IMR-90 (cell line): Measurements from ENCODE around the gene AMPD2.

Experiments
- BHLHE40 ChIP-seq: fragments of 150-350 bp; IDR thresholded peaks from 2 replicates; pipeline ENCODE4 v1.6.1; 2016; ENCODE audit warnings: mild to moderate bottlenecking, low read depth, low read length
- MAFK ChIP-seq: IDR thresholded peaks from 2 replicates; pipeline ENCODE4 v1.6.1; 2012; ENCODE audit warnings: low read depth, low read length, improper control_type of control experiment
- POLR2A ChIP-seq: IDR thresholded peaks from 2 replicates; pipeline ENCODE4 v1.6.1; 2012; ENCODE audit warnings: mild to moderate bottlenecking, low read depth, low read length
- RAD21 ChIP-seq: IDR thresholded peaks from 2 replicates; pipeline ENCODE4 v1.6.1; 2012; ENCODE audit warnings: low read length, improper control_type of control experiment
- RFX5 ChIP-seq: IDR thresholded peaks from 2 replicates; pipeline ENCODE4 v1.8.0; 2012; ENCODE audit warnings: low read depth, mild to moderate bottlenecking, low read length, moderate library complexity
- SMC3 ChIP-seq: fragments of 150-350 bp; IDR thresholded peaks from 2 replicates; pipeline ENCODE4 v1.6.1; 2016; ENCODE audit warnings: low read depth, mild to moderate bottlenecking, antibody characterized with exemption, low read length, moderate library complexity
- TF ChIP-seq, protein P1 (sequence below): conservative IDR thresholded peaks from 2 replicates; pipeline ENCODE4 v1.5.1; 2012; ENCODE audit warnings: mild to moderate bottlenecking, low read depth, low read length, improper control_type of control experiment
- TF ChIP-seq, protein P2 (sequence below): fragments of 150-350 bp; IDR thresholded peaks from 2 replicates; pipeline ENCODE4 v1.6.1; 2017; ENCODE audit warnings: mild to moderate bottlenecking, antibody characterized with exemption, low read length, low read depth
- TF ChIP-seq, protein P3 (sequence below): fragments of 150-350 bp; IDR thresholded peaks from 2 replicates; pipeline ENCODE4 v1.6.1; 2016; ENCODE audit warnings: low read depth, mild to moderate bottlenecking, low read length, moderate library complexity, borderline replicate concordance

DNA sequence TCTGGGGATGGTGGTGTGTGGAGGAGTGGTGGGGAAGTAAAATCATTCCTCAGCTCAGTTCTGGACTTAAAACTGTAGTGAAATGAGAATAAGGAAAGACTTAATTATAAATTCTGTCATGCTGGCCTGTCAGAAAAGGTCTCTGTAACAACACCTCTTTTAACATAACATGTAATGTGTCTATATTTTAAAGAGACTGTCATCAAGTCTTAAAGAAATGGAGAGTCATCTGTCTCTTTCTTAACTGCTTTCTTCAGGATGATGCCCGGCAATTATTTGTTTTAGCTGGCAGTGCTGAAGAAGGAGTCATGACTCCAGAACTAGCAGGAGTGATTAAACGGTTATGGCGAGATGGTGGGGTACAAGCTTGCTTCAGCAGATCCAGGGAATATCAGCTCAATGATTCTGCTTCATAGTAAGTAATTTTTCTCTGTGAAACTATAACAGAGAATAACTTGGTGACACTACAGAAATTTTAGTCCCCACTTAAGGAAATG, 40.6 kb upstream of the AMPD2 start:
- TF ChIP-seq, protein P1, sequence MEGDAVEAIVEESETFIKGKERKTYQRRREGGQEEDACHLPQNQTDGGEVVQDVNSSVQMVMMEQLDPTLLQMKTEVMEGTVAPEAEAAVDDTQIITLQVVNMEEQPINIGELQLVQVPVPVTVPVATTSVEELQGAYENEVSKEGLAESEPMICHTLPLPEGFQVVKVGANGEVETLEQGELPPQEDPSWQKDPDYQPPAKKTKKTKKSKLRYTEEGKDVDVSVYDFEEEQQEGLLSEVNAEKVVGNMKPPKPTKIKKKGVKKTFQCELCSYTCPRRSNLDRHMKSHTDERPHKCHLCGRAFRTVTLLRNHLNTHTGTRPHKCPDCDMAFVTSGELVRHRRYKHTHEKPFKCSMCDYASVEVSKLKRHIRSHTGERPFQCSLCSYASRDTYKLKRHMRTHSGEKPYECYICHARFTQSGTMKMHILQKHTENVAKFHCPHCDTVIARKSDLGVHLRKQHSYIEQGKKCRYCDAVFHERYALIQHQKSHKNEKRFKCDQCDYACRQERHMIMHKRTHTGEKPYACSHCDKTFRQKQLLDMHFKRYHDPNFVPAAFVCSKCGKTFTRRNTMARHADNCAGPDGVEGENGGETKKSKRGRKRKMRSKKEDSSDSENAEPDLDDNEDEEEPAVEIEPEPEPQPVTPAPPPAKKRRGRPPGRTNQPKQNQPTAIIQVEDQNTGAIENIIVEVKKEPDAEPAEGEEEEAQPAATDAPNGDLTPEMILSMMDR = no peak
- TF ChIP-seq POLR2A (no peak), MAFK (no peak), BHLHE40 (no peak), RFX5 (no peak), RAD21 (no peak), SMC3 (no peak)
- TF ChIP-seq, protein P2, sequence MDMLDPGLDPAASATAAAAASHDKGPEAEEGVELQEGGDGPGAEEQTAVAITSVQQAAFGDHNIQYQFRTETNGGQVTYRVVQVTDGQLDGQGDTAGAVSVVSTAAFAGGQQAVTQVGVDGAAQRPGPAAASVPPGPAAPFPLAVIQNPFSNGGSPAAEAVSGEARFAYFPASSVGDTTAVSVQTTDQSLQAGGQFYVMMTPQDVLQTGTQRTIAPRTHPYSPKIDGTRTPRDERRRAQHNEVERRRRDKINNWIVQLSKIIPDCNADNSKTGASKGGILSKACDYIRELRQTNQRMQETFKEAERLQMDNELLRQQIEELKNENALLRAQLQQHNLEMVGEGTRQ = no peak
- TF ChIP-seq, protein P3, sequence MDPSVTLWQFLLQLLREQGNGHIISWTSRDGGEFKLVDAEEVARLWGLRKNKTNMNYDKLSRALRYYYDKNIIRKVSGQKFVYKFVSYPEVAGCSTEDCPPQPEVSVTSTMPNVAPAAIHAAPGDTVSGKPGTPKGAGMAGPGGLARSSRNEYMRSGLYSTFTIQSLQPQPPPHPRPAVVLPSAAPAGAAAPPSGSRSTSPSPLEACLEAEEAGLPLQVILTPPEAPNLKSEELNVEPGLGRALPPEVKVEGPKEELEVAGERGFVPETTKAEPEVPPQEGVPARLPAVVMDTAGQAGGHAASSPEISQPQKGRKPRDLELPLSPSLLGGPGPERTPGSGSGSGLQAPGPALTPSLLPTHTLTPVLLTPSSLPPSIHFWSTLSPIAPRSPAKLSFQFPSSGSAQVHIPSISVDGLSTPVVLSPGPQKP = no peak
